Skeletal muscle tissue (tissue), 4 donors: Measurements from ENCODE around the gene ULBP2. TPM values are rescaled to one million over a fixed set of nuclear protein-coding genes. Genes with fewer than 3 reads are reported as not detected.
"Not testable (repeated sequence)": the region's sequence is repeated elsewhere in the genome, so short reads cannot be mapped to it uniquely, and the experiment has no call there.

Source experiments
- H3K27ac ChIP-seq: one replicate; pipeline ENCODE4 v1.7.0; 2013; ENCODE audit warnings: mild to moderate bottlenecking, low read depth, low read length, inconsistent platforms
- H3K27me3 ChIP-seq, 3 donors: one replicate each; pipeline ENCODE4 v1.7.0; 2013; ENCODE audit warnings: low read length in 3 of 3; ENCODE audit not compliant: control insufficient read depth in 3 of 3, insufficient read depth in 3 of 3
- H3K36me3 ChIP-seq, 3 donors: one replicate each; pipeline ENCODE4 v1.7.0; 2013; ENCODE audit warnings: low read length in 3 of 3; ENCODE audit not compliant: control insufficient read depth in 3 of 3, insufficient read depth in 3 of 3
- H3K4me1 ChIP-seq, 3 donors: one replicate each; pipeline ENCODE4 v1.7.0; 2013; ENCODE audit warnings: low read length in 3 of 3, mild to moderate bottlenecking in 3 of 3; ENCODE audit not compliant: control insufficient read depth in 3 of 3, insufficient read depth in 3 of 3
- H3K4me3 ChIP-seq, 3 donors: one replicate each; pipeline ENCODE4 v1.7.0; 2013; ENCODE audit warnings: low read length in 3 of 3
- H3K9ac ChIP-seq, 3 donors: one replicate each; pipeline ENCODE4 v1.7.0; 2013; ENCODE audit warnings: low read length in 3 of 3, mild to moderate bottlenecking in 3 of 3, moderate library complexity in 2 of 3, low read depth in 1 of 3
- H3K9me3 ChIP-seq, 3 donors: one replicate each; pipeline ENCODE4 v1.7.0; 2013; ENCODE audit warnings: low read length in 3 of 3; ENCODE audit not compliant: control insufficient read depth in 3 of 3
- total RNA-seq: library from RNA; depleted of rRNA; stranded (reverse); fragments of >200 nt; gene quantifications from one replicate; pipeline ENCODE4 v1.2.3, GENCODE V29; 2014
- donor health status: Osteomylitis.

Gene ULBP2
- total RNA-seq, 1 donor from 2014 or later = not detected

DNA sequence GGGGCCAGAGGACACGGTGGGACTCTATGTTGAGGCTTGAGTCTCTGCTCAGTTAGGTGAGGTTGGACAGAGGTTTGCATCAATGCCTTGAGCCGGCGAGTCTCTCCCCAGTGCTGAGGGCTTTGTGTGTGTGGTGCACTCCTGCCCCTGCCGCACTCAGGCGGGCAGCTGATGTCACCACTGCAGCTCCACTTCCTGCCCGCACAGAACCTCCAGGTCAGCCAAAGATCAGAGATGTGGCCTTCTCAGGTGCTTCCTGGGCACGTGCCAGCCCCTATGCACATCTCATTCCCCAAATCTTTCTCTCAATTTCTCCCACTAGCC lies 49.6 kb downstream of the ULBP2 start:
- not testable (repeated sequence) for H3K9ac ChIP-seq, H3K4me3 ChIP-seq

GRCh38 chr6:149991838-149992237 lies 50.0 kb downstream of the ULBP2 start:
- peaks cover 80 to 96% (median 82%) of the 10 kb centered on the region in 3 donors for H3K27me3 ChIP-seq
- H3K9me3 ChIP-seq = peaks cover 0 to 9% (median 8%) of the 10 kb centered on the region in 3 donors
- no peaks in the 10 kb centered on the region for H3K36me3 ChIP-seq
- H3K4me1 ChIP-seq = peaks cover 13 to 14% (median 13%) of the 10 kb centered on the region in 3 donors
- no peak overlapping the region for H3K9ac ChIP-seq
- no peak overlapping the region for H3K27ac ChIP-seq
- H3K4me3 ChIP-seq = no peak overlapping the region

More for the DNA sequence above, 49.6 kb downstream of the ULBP2 start:
- Histone ChIP-seq H3K4me1 (peaks cover 13 to 14% (median 13%) of the 10 kb centered on the region in 3 donors), H3K27me3 (peaks cover 81 to 97% (median 84%) of the 10 kb centered on the region in 3 donors)
- H3K36me3 ChIP-seq, H3K9me3 ChIP-seq, H3K27ac ChIP-seq: not testable (repeated sequence)

GRCh38 chr6:149995235-149995750 lies 53.5 kb downstream of the ULBP2 start:
- Histone ChIP-seq H3K4me1 (peaks cover 7 to 9% (median 8%) of the 10 kb centered on the region in 3 donors), H3K9me3 (no peaks in the 10 kb centered on the region), H3K36me3 (no peaks in the 10 kb centered on the region), H3K4me3 (no peak overlapping the region), H3K27ac (no peak overlapping the region), H3K27me3 (peaks cover 61 to 85% (median 72%) of the 10 kb centered on the region in 3 donors), H3K9ac (no peak overlapping the region)

GRCh38 chr6:149995971-149996370 lies 54.2 kb downstream of the ULBP2 start:
- Histone ChIP-seq H3K4me3 (no peak overlapping the region), H3K27me3 (peaks cover 54 to 84% (median 71%) of the 10 kb centered on the region in 3 donors), H3K9me3 (no peaks in the 10 kb centered on the region), H3K4me1 (peaks cover under 1 to 5% (median 1%) of the 10 kb centered on the region in 3 donors), H3K9ac (no peak overlapping the region), H3K36me3 (no peaks in the 10 kb centered on the region), H3K27ac (no peak overlapping the region)

Other genes with a start within 250 kb of the ULBP2 start
- 15.1 TPM for gene LATS1, start 223.9 kb upstream of the ULBP2 start, total RNA-seq
- 17.2 TPM for gene NUP43, start 195.5 kb upstream of the ULBP2 start, total RNA-seq
- gene PCMT1, start 192.3 kb upstream of the ULBP2 start, total RNA-seq = 63.7 TPM
- 15.7 TPM for gene LRP11, start 77.7 kb upstream of the ULBP2 start, total RNA-seq
- gene RAET1E, start 43.9 kb upstream of the ULBP2 start, total RNA-seq = 1.0 TPM
- not detected for gene RAET1G, start 18.9 kb upstream of the ULBP2 start, total RNA-seq
- gene ULBP1, start 21.9 kb downstream of the ULBP2 start, total RNA-seq = not detected
- gene RAET1L, start 83.5 kb downstream of the ULBP2 start, total RNA-seq = not detected
- gene ULBP3, start 127.1 kb downstream of the ULBP2 start, total RNA-seq = 1.0 TPM
- 14.1 TPM for gene PPP1R14C, start 201.0 kb downstream of the ULBP2 start, total RNA-seq